ENCODE data around the gene WDR76.
A peak's percentile ranks its signal among the peaks of the same experiment; 100 is the strongest.
"Not testable (repeated sequence)": the region's sequence is repeated elsewhere in the genome, so short reads cannot be mapped to it uniquely, and the experiment has no call there.

The WDR76 gene

DNA sequence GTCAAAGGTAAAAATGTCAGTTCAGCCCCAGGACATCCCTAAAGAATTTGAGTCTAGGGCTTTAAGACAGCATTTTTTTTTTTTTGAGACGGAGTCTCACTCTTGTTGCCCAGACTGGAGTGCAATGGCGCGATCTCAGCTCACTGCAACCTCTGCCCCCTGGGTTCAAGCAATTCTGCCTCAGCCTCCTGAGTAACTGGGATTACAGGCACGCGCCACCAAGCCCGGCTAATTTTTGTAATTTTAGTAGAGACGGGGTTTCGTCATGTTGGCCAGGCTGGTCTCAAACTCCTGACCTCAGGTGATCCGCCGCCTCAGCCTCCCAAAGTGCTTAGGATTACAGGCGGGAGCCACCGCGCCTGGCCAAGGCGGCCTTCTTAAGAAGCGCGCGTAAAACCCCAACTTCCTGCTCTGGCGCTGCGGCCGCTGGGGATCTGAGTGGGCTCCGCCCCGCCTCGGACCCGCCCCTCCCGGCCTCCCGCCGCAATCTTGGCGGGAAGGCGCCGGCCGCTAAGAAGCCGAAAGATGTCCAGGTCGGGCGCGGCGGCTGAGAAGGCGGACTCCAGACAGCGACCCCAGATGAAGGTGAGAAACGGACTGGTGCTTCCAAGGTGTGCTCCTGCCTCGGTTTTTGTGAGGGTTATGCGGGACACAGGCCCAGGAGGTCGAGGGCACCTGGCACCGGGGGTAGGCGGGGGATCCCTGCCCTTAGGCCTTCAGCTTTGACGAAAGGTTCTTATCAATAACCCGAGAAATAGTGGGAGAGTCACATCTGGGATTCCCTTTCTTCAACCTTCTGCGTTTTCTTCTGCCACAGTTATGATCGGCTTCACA, at the start of gene WDR76:
Gene WDR76 (plus strand): TSS at position 495 of the 834 bp plus-strand sequence. CDS start 31 bp downstream, at position 526.
- peak; percentile 47 for DNase-seq

DNA sequence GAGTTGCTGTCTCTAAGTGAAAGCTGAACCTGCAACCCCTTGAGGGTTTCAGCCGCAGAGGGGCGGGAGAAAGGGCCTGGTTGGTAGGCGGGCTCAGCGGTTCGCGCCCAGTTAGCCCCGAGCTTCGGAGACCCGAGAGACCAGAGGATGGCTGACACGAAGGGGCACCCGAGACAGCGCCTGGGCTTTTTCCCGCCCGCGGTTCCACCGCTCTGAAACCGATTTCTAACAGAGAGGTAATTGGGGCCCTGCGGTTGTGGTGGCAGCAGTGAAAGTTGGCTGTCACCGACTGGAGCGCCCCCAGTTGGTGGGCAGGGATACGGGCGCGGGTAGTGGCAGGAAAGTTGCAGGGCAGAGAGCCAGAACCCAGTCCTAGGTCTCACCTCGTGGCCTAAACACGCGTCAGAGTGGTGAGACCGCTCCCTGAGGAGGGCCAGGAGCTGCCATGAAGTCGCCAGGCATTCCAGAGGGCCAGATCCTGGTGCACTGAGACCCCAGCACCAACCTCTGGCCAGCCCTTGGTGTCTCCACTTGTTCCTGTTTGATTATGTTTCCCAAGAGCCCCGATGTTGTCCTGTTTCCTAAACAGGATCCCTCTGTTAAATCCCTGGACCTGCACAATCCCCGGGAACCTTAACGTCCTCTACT, 49.4 kb upstream of the WDR76 start:
- peak; percentile 71 for DNase-seq

DNA sequence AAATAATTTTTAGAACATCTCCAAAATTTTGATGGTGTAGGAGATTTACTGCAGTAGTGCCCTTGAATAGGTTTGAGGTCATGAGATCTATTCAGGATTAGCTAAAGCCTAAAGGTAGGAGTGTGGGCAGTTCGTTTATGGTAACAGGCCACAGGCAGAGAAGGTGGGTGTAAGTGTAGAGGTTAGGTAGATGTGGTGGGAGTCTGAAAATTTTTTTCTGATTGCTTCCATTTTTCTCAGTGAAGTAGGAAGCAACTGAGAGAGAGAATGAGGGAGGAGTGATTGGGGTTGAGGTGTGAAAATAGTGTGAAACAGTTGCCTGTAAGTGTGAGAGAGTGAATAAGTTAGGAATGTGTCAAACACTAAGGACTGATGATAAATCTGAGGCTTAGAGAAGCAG, 47.8 kb upstream of the WDR76 start:
- DNase-seq, result no peak

GRCh38 chr15:43789409-43789808, 37.4 kb upstream of the WDR76 start:
- no peak for DNase-seq

- DNase-seq, result peak; percentile 99
These were observed 34.6 kb upstream of the WDR76 start, which contains the start of gene SERF2 for GRCh38 chr15:43791993-43792760. SERF2 (plus strand) TSS chr15:43792320; CDS start chr15:43792377, 57 bp downstream.

GRCh38 chr15:43792761-43793476, 33.9 kb upstream of the WDR76 start:
- no peak for DNase-seq

DNA sequence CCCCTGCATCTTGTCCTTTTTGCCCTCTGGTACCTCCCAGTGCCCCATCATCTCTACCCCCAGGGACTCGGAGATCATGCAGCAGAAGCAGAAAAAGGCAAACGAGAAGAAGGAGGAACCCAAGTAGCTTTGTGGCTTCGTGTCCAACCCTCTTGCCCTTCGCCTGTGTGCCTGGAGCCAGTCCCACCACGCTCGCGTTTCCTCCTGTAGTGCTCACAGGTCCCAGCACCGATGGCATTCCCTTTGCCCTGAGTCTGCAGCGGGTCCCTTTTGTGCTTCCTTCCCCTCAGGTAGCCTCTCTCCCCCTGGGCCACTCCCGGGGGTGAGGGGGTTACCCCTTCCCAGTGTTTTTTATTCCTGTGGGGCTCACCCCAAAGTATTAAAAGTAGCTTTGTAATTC, 33.2 kb upstream of the WDR76 start:
- DNase-seq, result no peak

DNA sequence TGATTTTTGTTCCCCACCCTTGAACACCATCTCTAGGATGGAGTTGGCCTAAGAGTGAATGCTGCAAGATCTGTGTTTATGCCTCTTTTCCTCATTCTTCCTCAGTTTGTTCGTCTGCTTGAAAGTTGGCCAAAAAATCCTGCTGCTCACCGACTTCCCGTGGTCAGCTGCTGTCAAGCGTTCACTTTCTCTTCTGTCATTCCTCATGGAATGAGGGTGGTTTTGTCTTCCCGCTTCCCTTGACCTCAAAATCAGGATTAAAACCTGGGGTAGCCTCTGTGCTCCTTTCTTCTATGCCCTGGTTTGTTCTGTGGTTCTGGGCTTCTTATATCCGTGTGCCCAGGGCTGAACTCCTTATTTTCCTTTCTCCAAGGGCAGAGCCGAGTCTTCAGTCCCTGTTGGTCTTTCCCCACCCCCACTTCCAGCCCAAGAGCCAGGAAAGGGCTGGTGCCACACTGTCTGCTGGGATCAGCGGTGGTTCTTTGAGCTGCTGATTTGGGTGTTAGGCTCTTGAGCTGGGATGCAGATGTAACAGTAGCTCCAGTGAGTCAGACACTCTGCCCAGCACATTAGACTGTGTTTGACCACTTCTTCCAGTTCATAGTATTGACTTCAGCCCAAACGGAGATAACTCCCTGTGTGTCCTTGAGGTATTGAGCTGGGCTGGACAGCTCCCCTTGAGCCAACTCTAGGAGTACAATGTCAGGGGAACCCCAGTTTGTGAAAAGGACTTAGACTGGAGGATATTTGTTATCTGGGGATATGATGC, 32.3 kb upstream of the WDR76 start:
- no peak for DNase-seq

DNA sequence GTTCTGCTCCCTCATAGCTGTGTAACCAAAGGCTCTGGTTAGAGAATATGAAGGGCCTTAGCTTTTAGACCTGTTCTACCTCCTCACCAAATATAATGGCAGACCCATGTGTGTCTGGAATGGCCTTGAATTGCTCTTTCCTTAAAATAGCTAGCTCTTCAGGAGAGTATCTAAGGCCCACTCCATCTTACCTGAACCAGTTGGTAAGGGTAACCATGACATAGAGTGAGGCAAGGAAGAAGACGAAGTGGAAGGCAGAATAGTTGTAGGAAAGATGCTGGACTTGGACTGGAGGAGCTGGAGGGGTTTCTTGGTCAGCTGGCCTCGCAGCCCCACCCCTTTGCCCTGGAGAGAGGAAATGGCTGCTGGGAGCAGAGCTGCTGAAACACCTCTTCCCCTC, 31.6 kb upstream of the WDR76 start:
- DNase-seq, result no peak

GRCh38 chr15:43795997-43796396, 30.8 kb upstream of the WDR76 start:
- no peak for DNase-seq

- no peak for DNase-seq
These were observed 30.2 kb upstream of the WDR76 start for GRCh38 chr15:43796566-43796965.

DNA sequence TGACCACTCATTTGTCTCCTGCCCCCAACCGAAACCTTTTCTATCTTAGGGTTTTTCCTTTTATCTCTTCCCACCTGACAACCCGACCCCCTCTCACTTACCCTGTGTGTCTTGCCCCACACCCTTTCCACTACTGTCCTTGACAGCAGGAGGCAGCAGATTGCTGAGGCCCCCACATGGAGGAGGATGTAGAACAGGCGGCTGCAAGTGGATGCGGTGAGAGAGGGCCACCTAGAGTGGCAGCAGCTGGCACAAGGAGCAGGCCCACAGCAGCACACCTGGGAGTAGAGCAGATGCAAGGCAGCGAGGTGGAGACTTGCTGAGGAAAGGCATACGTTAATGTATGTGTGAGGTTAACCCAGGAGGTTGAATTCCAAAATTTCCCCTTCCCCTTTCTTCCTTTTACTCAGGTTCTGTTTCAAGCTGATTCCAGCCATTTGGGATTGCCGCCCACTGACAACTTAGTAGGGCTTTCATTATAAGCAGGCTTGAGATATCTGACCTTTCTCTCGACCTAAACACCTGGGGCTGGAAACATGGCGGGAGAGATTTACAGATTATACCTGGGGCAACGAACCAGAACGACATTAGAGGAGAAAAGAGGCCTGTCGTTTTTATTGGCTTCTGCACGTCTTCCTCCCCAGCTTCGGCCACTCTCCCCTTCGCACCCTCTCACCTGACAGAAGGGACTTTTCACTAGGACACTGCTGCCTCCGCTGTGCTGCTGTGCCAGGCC, 27.4 kb upstream of the WDR76 start:
- DNase-seq, result no peak

DNA sequence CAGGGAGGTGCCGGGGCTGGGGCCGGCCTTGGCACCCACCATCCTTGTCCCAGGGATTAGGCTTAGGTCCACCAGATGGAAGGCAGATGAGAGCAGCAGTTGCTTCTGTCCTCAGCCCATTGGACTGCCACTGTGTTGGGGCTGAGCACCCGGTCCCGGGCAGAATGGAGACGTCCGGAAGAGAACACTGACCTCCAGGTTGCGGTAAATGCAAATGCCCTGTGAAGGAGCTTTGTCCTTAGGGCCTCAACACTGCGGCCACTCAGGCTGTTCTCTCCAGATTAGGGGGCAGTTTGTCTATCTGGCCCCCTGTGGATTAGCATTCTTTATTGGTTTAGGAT, 26.9 kb upstream of the WDR76 start, which contains the start of gene SERINC4:
Gene SERINC4 (minus strand): TSS at position 276 of the 341 bp plus-strand sequence. CDS start 234 bp downstream, at position 42.
- DNase-seq, result no peak

GRCh38 chr15:43800286-43801141, 26.3 kb upstream of the WDR76 start, which contains the start of gene HYPK:
HYPK (plus strand) TSS chr15:43800599; CDS start chr15:43800623, 24 bp downstream.
- peak; percentile 87 for DNase-seq

- DNase-seq, result not testable (repeated sequence)
These were observed 24.1 kb upstream of the WDR76 start for GRCh38 chr15:43802676-43803075.

DNA sequence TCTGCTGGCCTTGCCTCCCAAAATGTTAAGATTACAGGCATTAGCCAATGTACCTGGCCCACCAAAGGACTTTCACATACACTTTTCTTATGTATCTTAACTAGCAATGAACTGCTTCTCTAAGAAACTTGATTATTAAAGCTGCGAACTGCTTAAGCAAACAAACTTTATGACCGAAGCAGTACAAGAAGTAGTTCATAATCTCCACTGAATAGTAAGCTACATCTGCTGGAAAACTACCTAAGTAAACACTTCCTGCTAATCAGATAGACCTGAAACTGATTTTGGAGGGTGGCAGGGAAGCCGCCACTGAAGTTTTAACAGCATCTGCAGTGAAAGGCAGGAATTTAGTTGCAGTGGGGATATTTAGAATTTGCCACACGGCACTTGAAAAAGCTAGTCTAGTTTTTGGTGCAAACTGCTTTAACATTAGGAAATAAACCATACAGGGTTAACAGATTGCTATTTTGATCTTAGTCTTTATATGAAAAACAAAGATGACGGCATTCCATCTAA, 18.3 kb upstream of the WDR76 start:
- no peak for DNase-seq

DNA sequence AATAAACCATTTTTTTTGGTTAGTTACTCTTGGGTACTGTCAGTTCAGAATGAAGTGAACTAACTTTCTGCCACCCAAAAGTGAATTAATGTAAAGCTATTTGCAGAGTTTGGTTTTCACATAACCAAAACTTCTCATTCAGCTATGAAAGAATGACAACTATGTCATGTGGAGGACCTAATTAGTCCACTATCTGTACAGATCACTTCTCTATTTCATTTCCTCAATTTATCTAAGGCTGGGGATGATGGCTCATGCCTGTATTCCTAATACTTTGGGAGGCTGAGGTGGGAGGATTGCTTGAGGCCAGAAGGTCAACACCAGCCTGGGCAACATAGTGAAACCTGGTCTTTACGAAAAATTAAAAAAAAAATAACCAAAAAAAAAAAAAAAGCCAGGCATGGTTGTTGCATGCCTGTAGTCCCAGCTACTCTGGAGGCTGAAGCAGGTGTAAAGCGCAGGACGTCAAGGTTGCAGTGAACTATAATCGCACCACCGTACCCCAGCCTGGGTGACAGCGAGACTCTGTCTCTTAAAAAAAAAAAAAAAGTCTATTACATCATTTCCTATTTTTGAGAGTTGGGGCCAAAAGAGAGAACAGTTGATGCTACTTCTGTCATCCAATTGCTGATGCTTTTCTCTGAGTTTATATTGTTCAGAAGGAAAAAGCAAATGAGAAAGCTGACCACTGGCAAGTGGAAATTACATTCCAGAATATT, 17.7 kb upstream of the WDR76 start:
- DNase-seq, result no peak

DNA sequence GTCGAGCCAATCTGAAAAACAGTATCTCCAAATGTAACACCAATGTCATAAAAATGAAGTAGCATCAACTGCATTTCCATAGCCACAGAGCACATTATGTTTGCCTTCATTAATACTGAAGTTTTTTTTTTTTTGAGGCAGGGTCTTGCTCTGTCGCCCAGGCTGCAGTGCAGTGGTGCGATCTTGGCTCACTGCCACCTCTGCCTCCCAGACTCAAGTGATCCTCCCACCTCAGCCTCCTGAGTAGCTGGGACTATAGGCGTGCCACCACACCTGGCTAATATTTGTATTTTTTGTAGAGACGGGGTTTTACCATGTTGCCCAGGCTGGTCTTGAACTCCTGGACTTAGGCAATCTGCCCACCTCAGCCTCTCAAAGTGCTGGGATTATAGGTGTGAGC, 11.7 kb upstream of the WDR76 start:
- not testable (repeated sequence) for DNase-seq

GRCh38 chr15:43821505-43821904, 5.3 kb upstream of the WDR76 start:
- DNase-seq, result no peak

Measured in activated CD4-positive, alpha-beta T cell treated with anti-CD3 and anti-CD28 coated beads for 1 hour (primary cell).